Mammary epithelial cell (primary cell): ENCODE data around the gene ZNF750.

ENCODE experiments used
- EZH2 ChIP-seq: IDR thresholded peaks from 2 replicates; pipeline ENCODE4 v1.6.1; 2012; ENCODE audit warnings: low read length, inconsistent platforms, borderline replicate concordance
- TF ChIP-seq, protein P1 (sequence below), 2 donors: IDR thresholded peaks in 1 of 2; conservative IDR thresholded peaks in 1 of 2; 2 replicates each; pipeline ENCODE4 v1.5.1; 2011 to 2012; ENCODE audit warnings: inconsistent platforms in 2 of 2, low read length in 2 of 2, mild to moderate bottlenecking in 2 of 2, control low read depth in 1 of 2, low read depth in 1 of 2; ENCODE audit not compliant: insufficient read depth in 1 of 2; ENCODE audit errors: extremely low read depth in 1 of 2

DNA sequence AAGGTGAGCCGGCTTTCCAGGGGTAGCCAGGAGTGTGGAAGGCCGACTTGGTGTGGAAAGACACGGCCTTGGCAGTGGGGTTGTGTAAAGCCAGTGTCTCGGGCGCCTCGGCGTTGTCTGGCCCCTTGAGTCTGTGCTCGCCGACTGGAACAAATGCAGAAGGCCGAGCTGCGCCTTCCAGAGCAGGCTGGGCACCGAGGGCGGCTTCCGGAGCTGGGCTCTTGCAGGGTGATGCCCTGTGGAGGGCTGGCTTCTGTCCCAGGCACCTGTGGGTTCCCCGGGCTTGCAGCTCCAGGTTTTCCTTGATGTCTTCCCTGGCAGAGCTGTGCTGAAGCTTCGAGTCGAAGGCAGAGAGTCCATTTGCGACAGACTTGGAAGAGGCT, 8.0 kb downstream of the ZNF750 start:
- TF ChIP-seq, protein P1, sequence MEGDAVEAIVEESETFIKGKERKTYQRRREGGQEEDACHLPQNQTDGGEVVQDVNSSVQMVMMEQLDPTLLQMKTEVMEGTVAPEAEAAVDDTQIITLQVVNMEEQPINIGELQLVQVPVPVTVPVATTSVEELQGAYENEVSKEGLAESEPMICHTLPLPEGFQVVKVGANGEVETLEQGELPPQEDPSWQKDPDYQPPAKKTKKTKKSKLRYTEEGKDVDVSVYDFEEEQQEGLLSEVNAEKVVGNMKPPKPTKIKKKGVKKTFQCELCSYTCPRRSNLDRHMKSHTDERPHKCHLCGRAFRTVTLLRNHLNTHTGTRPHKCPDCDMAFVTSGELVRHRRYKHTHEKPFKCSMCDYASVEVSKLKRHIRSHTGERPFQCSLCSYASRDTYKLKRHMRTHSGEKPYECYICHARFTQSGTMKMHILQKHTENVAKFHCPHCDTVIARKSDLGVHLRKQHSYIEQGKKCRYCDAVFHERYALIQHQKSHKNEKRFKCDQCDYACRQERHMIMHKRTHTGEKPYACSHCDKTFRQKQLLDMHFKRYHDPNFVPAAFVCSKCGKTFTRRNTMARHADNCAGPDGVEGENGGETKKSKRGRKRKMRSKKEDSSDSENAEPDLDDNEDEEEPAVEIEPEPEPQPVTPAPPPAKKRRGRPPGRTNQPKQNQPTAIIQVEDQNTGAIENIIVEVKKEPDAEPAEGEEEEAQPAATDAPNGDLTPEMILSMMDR (conservative IDR thresholded peaks at IDR 0.05 in 1 of 2, IDR thresholded peaks at IDR 0.05 in 1 of 2; ENCODE audit: extremely low read depth in 1 of 2, insufficient read depth in 1 of 2, low read depth in 1 of 2, low read length in 2 of 2) = no peak
- TF ChIP-seq EZH2 = no peak
